GM18517 (cell line): ENCODE measurements around the gene UVRAG.
"Not testable (repeated sequence)": the region's sequence is repeated elsewhere in the genome, so short reads cannot be mapped to it uniquely, and the experiment has no call there.

Source experiments
- ATAC-seq: cut with Tn5 transposase; IDR thresholded peaks from one replicate; pipeline ENCODE4 v1.9.1; 2021; ENCODE audit warnings: mild to moderate bottlenecking, moderate library complexity; ENCODE audit not compliant: unreplicated experiment

UVRAG gene

DNA sequence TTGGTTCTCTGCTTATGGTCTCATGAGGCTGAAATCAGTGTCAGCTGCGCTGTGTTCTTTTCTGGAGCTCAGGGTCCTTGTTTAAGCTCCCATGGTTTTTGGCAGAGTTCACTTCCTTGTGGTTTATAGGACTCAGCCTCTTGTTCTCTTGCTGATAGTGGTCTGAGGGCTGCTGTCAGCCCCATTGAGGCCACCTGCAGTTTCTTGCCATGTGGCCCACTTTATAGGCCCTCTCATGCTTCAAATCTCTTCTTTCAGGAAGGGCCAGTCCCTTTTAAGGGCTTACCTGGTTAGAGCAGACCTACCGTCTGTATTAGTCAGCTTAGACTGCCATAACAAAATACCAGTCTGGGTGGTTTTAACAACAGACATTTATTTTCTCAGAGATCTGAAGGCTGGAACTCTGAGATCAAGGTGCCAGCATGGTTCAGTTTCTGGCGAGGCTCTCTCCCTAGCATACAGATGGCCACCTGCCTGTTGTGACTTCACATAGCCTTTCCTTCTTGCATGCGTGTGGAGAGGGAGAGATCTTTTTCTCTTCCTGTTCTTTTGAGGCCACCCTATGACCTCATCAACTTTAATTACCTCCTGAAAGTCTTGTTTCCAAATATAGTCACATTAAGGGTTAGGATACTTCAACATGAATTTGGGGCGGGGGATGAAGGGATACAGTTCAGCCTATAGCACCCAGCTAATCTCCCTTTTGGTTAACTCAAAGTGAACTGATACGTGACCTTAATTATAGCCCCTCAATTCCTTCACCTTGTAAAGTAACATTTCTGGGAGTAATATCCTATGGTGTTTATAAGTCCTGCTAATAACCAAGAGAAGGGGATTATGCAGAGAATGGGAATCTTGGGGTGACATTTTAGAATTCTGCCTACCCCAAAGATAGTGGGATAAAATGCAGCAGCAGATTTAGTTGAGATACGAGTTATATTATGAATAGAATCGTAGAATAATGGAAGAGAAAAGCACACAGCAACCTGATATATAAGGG, 131.8 kb downstream of the UVRAG start:
- no peak for ATAC-seq

DNA sequence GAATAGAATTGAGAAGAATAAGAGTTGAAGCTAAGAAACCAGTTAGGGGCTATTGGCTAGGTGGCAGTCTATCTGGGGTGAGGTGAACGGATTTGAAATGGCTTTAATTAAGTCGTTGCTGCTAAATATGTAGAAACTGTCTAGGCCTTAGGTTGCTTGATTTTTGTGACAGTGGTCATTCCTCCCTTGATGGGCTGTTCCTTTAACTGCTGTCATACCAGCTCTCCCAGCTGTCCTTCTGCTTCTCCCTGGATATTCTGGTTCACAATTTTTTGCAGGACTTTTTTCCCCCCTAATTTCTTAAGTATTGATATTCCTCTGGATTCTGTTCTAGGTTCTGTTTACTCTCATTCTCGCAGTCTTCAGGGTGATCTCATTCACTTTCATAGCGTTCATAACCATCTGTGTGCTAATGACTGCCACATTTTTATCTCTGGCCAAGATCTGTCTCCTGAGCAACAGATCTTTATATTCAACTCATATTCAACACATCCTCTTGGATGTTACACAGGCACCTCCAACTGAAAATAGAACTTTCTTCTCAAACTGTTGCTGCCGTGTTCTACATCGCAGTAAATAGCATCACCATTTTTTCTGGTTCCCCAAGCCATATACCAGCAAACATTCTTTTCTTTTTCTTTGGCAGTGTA, 134.1 kb downstream of the UVRAG start:
- ATAC-seq = no peak

DNA sequence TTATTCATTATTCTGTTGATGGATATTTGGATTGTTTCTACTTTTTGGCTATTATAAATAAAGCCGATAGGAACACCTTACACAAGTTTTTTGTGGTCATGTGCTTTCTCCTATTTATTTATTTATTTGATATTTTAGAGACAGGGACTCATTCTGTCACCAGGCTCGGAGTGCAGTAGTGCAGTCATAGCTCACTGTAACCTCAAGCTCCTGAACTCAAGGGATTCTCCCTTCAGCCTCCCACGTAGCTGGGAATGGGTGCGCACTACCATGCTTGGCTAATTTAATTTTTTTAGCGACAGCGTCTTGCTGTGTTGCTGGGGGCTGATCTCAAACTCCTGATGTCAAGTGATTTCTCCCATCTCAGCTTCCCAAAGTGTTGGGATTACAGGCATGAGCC, 135.1 kb downstream of the UVRAG start:
- no peak for ATAC-seq

DNA sequence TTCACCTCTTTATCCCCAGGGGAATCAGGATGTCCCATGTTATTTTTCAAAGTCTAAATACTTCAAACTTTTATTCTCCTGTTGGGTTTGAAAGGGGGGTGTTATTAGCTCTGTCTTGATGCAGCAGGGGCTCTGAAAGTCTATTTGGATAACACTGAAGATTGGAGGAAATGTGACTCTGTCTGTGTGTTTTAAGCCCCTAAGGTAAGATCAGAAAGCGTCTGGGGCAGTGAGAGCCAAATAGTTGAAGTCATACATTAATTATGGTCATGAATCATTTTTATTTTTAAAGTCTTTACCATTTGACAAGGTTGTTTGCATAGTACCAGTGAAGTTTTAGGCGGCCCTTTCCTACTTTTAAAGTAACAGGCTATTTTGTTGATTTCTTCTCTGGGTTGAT, 139.0 kb downstream of the UVRAG start:
- ATAC-seq = no peak

DNA sequence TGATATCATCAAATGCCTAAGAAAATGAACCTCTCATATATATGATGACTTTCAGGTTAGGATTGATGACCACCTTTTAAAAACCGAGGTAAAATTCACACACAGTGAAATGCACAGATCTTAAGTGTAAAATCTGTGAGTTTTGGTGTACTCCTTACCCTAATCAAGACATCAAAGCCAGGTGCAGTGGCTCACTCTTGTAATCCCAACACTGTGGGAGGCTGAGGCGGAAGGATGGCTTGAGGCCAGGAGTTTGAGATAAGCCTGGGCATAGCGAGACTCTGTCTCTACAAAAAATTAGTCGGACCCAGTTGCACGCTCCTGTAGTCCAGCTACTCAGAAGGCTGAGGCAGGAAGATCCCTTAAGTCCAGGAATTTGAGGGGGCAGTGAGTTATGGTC, 140.4 kb downstream of the UVRAG start:
- no peak for ATAC-seq

DNA sequence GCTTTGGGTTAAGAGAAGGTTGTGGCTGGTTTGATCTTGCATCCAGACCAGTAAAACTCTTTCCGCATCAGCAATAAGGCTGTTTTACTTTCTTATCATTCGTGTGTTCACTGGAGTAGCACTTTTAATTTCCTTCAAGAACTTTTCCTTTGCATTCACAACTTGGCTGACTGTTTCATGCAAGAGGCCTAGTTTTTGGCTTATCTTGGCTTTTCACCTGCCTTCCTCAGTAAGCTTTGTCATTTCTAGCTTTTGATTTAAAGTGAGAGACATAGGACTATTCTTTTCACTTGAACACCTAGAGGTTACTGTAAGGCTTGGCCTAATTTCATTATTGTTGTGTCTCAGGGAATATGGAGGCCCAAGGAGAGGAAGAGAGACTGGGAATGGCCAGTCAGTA, 144.5 kb downstream of the UVRAG start:
- no peak for ATAC-seq

DNA sequence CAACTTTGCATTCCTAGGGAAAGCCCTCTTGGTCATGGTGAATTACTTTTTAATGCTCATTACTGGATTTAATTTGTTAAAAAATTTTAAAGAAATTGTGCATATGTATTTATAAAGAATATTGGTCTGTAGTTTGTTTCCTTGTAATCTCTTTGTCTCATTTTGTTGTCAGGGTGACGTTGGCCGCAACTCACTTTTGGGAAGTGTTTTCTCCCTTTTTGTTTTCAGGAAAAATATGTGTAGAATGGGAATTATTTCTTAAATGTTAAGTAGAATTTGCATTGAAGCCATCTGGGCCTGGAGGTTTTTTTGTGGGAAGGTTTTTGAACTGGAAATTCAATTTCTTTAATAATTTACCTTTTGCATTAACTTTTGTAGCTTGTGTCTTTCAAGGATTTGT, 149.1 kb downstream of the UVRAG start:
- ATAC-seq = no peak

DNA sequence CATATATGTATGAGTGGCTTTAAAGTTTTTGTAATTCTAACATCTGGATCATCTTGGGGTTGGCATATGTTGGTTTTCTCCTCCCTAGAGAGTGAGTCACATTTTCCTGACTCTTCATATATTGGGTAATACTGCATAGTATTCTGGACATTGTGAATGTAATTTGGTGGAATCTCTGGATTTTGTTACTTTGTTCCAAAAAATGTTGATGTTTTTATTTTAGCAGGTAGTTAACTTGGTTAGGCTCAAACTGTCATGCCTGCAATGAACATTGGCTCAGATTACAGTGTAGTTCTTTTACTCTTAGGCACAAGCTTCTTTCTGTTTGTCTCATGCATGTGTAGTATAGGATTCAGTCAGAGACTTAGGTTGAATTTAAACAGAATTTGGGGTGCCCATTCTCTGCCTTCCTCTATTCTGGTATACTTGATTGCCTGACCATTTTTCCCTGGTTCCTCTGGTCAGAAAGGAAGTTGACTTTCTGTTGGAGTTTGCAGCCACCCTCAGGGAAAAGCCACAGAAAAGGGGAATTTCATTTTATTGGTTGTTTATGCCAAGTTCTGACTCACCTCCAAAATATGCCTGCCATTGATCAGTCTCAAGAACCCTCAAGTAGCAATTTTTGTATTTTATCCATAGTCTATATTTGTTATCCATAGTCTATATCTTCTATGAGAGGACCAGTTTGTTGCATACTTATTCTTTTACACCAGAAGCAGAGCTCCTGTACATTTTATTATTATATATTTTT, 151.7 kb downstream of the UVRAG start:
- no peak for ATAC-seq

DNA sequence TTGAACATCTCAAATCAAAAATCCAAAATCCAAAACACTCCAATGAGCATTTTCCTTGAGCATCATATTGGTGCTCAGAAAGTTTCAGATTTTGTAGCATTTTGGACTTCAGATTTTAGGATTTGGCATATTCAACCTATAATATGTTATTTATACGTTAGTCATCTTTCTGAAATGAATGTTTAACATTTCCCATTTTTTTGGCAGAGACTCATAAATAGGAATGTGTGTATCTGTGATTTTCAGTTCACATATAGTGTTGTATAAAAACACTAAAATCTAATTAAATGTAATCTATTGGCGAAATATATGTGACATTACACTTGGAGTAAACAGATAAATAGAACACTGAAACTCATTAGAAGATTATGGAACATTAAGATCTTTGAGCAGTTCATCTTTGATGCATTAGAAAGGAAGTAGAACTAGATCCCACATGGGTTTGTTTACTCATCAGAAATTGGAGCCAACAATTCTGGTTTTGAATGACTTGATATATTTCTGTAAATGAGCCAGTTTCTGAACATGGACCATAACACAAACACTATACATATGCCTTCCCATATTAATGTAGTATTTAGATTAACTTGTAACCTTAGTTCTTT, 153.1 kb downstream of the UVRAG start:
- ATAC-seq = no peak

DNA sequence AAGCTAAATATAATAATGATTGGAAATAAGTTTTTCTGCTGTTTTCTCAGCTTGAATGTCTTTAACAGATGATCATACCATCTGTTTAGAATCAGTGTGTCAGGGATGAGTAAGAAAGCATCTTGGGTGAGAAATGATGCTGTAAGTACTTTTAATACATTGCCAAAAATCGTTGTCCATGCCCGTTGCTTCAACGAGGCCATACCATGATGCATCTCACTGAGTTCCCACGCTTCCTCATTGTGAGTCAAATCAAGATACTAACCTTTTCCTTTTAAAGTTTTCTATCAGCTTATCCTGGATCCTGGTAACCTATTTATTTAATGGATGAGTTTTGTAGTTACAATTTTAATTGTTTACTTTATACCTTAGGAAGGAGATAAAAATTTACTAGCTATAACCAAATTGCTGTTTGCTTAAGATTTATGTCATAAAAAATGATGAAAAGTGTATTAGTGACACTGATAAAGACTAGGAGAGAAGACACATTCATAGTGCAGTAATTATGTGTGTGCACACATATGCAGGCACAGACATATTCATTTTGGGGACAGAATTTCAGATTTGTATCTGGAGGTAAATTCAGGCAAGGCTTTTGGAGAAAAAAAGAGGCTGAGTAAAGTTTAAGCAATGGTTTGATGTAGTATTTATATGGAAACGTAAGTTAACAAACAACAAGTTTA, 154.8 kb downstream of the UVRAG start:
- ATAC-seq = no peak

DNA sequence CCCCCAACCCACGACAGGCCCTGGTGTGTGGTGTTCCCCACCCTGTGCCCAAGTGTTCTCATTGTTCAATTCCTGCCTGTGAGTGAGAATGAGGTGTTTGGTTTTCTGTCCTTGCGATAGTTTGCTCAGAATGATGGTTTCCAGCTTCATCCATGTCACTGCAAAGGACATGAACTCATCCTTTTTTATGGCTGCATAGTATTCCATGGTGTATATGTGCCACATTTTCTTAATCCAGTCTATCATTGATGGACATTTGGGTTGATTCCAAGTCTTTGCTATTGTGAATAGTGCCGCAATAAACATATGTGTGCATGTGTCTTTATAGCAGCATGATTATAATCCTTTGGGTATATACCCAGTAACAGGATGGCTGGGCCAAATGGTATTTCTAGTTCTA, 158.7 kb downstream of the UVRAG start:
- not testable (repeated sequence) for ATAC-seq

DNA sequence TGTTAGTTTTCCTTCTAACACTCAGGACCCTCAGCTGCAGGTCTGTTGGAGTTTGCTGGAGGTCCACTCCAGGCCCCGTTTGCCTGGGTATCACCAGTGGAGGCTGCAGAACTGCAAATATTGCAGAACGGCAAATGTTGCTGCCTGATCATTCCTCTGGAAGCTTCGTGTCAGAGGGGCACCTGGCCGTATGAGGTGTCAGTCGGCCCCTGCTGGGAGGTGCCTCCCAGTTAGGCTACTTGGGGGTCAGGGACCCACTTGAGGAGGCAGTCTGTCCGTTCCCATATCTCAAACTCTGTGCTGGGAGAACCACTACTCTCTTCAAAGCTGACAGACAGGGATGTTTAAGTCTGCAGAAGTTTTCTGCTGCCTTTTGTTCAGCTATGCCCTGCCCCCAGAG, 164.1 kb downstream of the UVRAG start:
- ATAC-seq = not testable (repeated sequence)

DNA sequence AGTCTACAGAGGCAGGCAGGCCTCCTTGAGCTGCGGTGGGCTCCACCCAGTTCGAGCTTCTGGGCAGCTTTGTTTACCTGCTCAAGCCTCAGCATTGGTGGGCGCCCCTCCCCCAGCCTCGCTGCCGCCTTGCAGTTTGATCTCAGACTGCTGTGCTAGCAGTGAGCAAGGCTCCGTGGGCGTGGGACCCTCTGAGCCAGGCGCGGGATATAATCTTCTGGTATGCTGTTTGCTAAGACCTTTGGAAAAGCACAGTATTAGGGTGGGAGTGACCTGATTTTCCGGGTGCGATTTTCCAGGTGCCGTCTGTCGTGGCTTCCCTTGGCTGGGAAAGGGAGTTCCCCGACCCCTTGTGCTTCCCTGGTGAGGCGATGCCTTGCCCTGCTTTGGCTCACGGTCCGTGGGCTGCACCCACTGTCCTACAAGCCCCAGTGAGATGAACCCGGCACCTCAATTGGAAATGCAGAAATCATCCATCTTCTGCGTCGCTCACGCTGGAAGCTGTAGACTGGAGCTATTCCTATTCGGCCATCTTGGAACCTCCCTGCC, 164.5 kb downstream of the UVRAG start:
- ATAC-seq = not testable (repeated sequence)

DNA sequence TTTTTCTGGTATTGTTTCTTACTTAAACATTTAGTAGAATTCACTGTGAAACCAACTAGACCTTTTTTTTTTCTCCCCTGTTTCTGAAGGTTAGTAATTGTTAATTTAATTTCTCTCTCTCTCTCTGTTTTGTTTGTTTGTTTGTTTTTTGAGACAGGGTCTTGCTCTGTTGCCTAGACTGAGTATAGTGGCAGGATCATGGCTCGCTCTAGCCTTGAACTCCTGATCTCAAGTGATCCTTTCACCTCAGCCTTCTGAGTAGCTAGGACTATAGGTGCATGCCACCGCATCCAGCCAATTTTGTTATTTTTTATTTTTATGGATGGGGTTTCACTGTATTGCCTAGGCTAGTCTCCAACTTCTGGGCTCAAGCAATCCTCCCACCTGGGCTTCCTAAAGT, 165.0 kb downstream of the UVRAG start:
- ATAC-seq = no peak

DNA sequence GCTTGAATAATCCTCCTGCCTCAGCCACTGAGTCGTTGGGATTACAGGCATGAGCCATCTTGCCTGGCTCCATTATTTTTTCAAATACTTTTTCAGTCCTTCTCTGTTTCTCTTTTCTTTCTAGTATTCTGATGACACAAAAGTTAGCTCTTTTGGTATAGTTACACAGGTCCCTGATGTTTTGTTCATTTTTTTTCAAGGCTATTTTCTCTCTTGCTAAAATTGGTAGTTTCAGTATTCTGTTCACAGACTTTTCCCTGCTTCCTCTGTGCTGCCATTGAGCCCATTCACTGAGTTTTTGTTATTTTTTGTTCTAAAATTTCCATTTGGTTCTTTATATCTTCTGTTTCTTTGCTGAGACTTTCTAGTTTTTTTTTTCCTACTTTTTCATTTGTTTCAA, 166.5 kb downstream of the UVRAG start:
- no peak for ATAC-seq

DNA sequence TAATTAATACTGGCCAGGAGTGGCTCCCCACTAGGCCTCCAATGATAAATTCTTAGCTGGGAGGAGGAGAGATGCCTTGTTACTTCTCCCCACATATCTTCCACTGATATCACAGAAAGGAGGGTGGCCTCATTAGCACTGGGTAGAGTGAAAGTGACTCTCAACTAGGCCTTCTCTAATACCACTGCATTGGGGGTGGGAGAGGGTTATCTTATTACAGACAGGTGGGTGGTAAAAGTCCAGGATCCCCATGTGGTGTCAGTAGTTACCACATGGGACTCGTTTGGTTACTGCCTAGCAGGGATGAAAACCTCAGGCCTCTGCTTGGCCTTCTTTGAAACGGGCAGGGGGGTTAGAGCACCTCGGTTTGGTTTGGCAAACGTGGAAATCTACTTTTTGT, 167.3 kb downstream of the UVRAG start:
- ATAC-seq = no peak

DNA sequence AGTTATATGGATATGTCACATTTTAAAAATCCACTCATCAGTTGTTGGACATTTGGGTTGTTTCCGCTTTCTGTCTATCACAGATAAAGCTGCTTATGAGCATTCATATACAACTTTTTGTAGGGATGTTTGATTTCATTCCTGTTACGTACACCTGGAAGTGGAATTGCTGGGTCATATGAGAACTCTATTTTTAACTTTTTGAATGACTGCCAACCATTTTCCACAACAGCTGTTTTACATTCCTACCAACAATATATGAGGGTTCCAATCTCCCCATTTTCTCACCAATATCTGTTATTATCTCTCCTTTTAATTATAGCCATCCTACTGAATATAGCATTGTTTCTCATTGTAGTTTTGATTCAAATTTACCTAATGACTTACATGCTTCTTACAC, 172.0 kb downstream of the UVRAG start:
- ATAC-seq = no peak

DNA sequence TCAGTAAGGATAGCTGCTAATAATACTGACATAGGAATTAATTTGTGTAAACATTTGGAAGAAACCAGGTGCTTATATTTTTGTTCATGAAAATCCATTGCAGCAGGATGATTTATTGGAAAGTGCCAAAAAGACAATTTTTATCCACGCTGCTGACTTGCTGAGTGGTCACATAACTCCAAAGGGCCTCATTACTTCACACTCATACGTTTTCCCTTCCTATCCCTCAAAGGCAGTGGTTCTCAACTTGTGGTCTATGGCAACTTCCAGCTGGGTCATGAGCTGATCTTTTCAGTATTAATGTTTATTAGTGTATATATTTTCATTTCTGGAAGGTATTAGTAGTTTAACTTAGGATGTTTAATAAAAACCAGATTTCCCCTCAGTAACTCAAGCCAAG, 178.1 kb downstream of the UVRAG start:
- ATAC-seq = no peak

DNA sequence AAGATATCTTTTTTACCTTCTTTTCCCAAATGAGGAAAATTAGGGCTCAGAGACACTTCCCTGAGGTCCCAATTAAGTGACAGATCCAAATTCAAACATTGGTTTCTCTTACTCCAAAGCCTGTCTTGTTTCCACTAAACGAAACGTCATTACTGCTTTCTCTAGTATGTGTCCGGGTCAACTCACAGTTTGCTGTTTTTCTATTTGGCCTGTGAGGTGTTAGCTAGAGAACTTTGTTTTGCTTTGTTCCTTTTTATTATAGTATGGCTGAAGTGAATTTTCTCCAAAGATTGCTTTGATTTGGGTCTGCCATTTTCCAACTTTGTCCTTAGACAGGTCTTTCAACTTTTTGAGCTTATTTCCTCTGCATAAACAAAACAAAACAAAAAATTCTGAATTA, 179.6 kb downstream of the UVRAG start:
- no peak for ATAC-seq
